GM21447 (cell line): ENCODE data around the gene VTI1A.

Source experiments
- ATAC-seq: cut with Tn5 transposase; IDR thresholded peaks from one replicate; pipeline ENCODE4 v1.9.1; 2021; ENCODE audit not compliant: unreplicated experiment

Gene VTI1A

GRCh38 chr10:112631501-112632400 lies 184.7 kb downstream of the VTI1A start:
- ATAC-seq: no peak

- no peak for ATAC-seq
These were observed 187.2 kb downstream of the VTI1A start for GRCh38 chr10:112634096-112634830.

GRCh38 chr10:112637901-112638300 lies 190.9 kb downstream of the VTI1A start:
- ATAC-seq: no peak

- no peak for ATAC-seq
These were observed 192.3 kb downstream of the VTI1A start for GRCh38 chr10:112639298-112639697.

GRCh38 chr10:112640638-112641037 lies 193.6 kb downstream of the VTI1A start:
- ATAC-seq: no peak

- ATAC-seq: no peak
These were observed 196.7 kb downstream of the VTI1A start for GRCh38 chr10:112643600-112644264.

GRCh38 chr10:112644265-112644645 lies 197.2 kb downstream of the VTI1A start:
- no peak for ATAC-seq

GRCh38 chr10:112649006-112649821 lies 202.2 kb downstream of the VTI1A start:
- ATAC-seq: no peak

GRCh38 chr10:112649822-112650152 lies 202.8 kb downstream of the VTI1A start:
- ATAC-seq: no peak

- ATAC-seq: no peak
These were observed 203.6 kb downstream of the VTI1A start for GRCh38 chr10:112650588-112651030.

- ATAC-seq: no peak
These were observed 206.2 kb downstream of the VTI1A start for GRCh38 chr10:112653215-112653614.

- ATAC-seq: no peak
These were observed 206.8 kb downstream of the VTI1A start for GRCh38 chr10:112653851-112654250.

- no peak for ATAC-seq
These were observed 207.8 kb downstream of the VTI1A start for GRCh38 chr10:112654794-112655193.

- ATAC-seq: no peak
These were observed 208.7 kb downstream of the VTI1A start for GRCh38 chr10:112655722-112656121.

- ATAC-seq: no peak
These were observed 211.4 kb downstream of the VTI1A start for GRCh38 chr10:112658465-112658864.

GRCh38 chr10:112658900-112659638 lies 212.1 kb downstream of the VTI1A start:
- no peak for ATAC-seq

- no peak for ATAC-seq
These were observed 216.5 kb downstream of the VTI1A start for GRCh38 chr10:112663234-112664125.

- ATAC-seq: no peak
These were observed 219.1 kb downstream of the VTI1A start for GRCh38 chr10:112666094-112666493.

- ATAC-seq: no peak
These were observed 223.0 kb downstream of the VTI1A start for GRCh38 chr10:112669989-112670388.
